Astrocyte (in vitro differentiated cells and primary cell): ENCODE measurements around the gene MRPS2. TPM values are rescaled to one million over a fixed set of nuclear protein-coding genes. Genes with fewer than 3 reads are reported as not detected.

Experiments
- DNase-seq: peaks from one replicate; pipeline ENCODE4 v3.0.0-alpha.2; 2010; ENCODE audit warnings: low read depth
- FAIRE-seq: peaks from 2 replicates; lab custom pipeline; 2011; peaks lifted over from hg19 to GRCh38; lab: Jason Lieb, UNC
- H2AFZ ChIP-seq: 2 replicates; pipeline ENCODE4 v1.6.0; 2012; ENCODE audit warnings: low read depth, low read length, inconsistent platforms
- H3K27ac ChIP-seq: 2 replicates; pipeline ENCODE4 v1.5.1; 2011; ENCODE audit warnings: low read depth, low read length, inconsistent platforms
- H3K27me3 ChIP-seq: 2 replicates; pipeline ENCODE4 v1.6.0; 2011; ENCODE audit warnings: low read length, inconsistent platforms; ENCODE audit not compliant: insufficient read depth
- H3K36me3 ChIP-seq: 2 replicates; pipeline ENCODE4 v1.5.1; 2011; ENCODE audit warnings: low read length, inconsistent platforms; ENCODE audit not compliant: insufficient read depth
- H3K4me1 ChIP-seq: 2 replicates; pipeline ENCODE4 v1.5.1; 2011; ENCODE audit warnings: low read length, inconsistent platforms; ENCODE audit not compliant: insufficient read depth
- H3K4me2 ChIP-seq: 2 replicates; pipeline ENCODE4 v1.6.0; 2012; ENCODE audit warnings: low read length, inconsistent platforms
- H3K4me3 ChIP-seq: 2 replicates; pipeline ENCODE4 v1.5.1; 2011; ENCODE audit warnings: low read depth, mild to moderate bottlenecking, low read length, inconsistent platforms; ENCODE audit not compliant: insufficient read depth
- H3K79me2 ChIP-seq: 2 replicates; pipeline ENCODE4 v1.6.0; 2012; ENCODE audit warnings: mild to moderate bottlenecking, low read length, inconsistent platforms; ENCODE audit not compliant: insufficient read depth
- H3K9ac ChIP-seq: 2 replicates; pipeline ENCODE4 v1.6.0; 2012; ENCODE audit warnings: mild to moderate bottlenecking, low read length, inconsistent platforms
- H3K9me3 ChIP-seq: 2 replicates; pipeline ENCODE4 v1.5.1; 2012; ENCODE audit warnings: low read depth, mild to moderate bottlenecking, low read length, inconsistent platforms; ENCODE audit not compliant: insufficient read depth
- H4K20me1 ChIP-seq: 2 replicates; pipeline ENCODE4 v1.6.0; 2012; ENCODE audit warnings: low read length, inconsistent platforms; ENCODE audit not compliant: insufficient read depth
- H3K27ac Mint-ChIP-seq: one replicate; pipeline ENCODE4 v1.8.0; 2021; ENCODE audit warnings: mild to moderate bottlenecking, mixed read lengths; ENCODE audit not compliant: unreplicated experiment
- H3K27me3 Mint-ChIP-seq: one replicate; pipeline ENCODE4 v1.8.0; 2021; ENCODE audit warnings: low read depth, mixed read lengths; ENCODE audit not compliant: unreplicated experiment
- H3K36me3 Mint-ChIP-seq: one replicate; pipeline ENCODE4 v1.8.0; 2021; ENCODE audit warnings: low read depth, mixed read lengths; ENCODE audit not compliant: unreplicated experiment
- H3K4me1 Mint-ChIP-seq: one replicate; pipeline ENCODE4 v1.8.0; 2021; ENCODE audit warnings: low read depth, mixed read lengths; ENCODE audit not compliant: unreplicated experiment
- H3K4me3 Mint-ChIP-seq: one replicate; pipeline ENCODE4 v1.8.0; 2021; ENCODE audit warnings: mild to moderate bottlenecking, moderate library complexity, mixed read lengths; ENCODE audit not compliant: unreplicated experiment
- H3K9me3 Mint-ChIP-seq: one replicate; pipeline ENCODE4 v1.8.0; 2021; ENCODE audit warnings: mild to moderate bottlenecking, mixed read lengths; ENCODE audit not compliant: unreplicated experiment
- CTCF ChIP-seq: IDR thresholded peaks from 2 replicates; pipeline ENCODE4 v1.5.1; 2011; ENCODE audit warnings: low read depth, mild to moderate bottlenecking, inconsistent platforms, low read length, moderate library complexity; ENCODE audit not compliant: insufficient read depth
- EZH2 ChIP-seq: IDR thresholded peaks from 2 replicates; pipeline ENCODE4 v1.6.1; 2012; ENCODE audit warnings: mild to moderate bottlenecking, low read length, inconsistent platforms; ENCODE audit not compliant: insufficient read depth
- total RNA-seq: library from RNA; stranded (reverse); gene quantifications from 2 replicates; pipeline ENCODE4 v1.2.1, GENCODE V29; 2021

MRPS2 gene
- total RNA-seq, 1 donor from 2014 or later, result 38.6 TPM

- no peaks in the 10 kb centered on the region for H3K27me3 ChIP-seq
- no peak overlapping the region for H3K4me2 ChIP-seq
- H3K4me1 Mint-ChIP-seq, result peaks cover 2% of the 10 kb centered on the region
- H3K4me3 ChIP-seq, result no peak overlapping the region
- no peaks in the 10 kb centered on the region for H3K9me3 ChIP-seq
- peaks cover 13% of the 10 kb centered on the region for H3K36me3 Mint-ChIP-seq
- H3K27ac ChIP-seq, result no peak overlapping the region
- no peak for TF ChIP-seq CTCF
- TF ChIP-seq EZH2, result no peak
- no peak for DNase-seq
- H3K79me2 ChIP-seq, result no peaks in the 10 kb centered on the region
- H4K20me1 ChIP-seq, result no peaks in the 10 kb centered on the region
- H3K4me1 ChIP-seq, result no peaks in the 10 kb centered on the region
- H3K27me3 Mint-ChIP-seq, result no peaks in the 10 kb centered on the region
- FAIRE-seq, result no peak
- no peak overlapping the region for H2AFZ ChIP-seq
- H3K9ac ChIP-seq, result no peak overlapping the region
- H3K27ac Mint-ChIP-seq, result no peak overlapping the region
- no peak overlapping the region for H3K4me3 Mint-ChIP-seq
- no peaks in the 10 kb centered on the region for H3K36me3 ChIP-seq
- no peaks in the 10 kb centered on the region for H3K9me3 Mint-ChIP-seq
These were observed 13.0 kb upstream of the MRPS2 start for GRCh38 chr9:135487281-135488012.

GRCh38 chr9:135488013-135488330, 12.5 kb upstream of the MRPS2 start:
- Histone ChIP-seq H3K36me3 (no peaks in the 10 kb centered on the region), H3K9me3 (no peaks in the 10 kb centered on the region), H3K27ac (no peak overlapping the region), H2AFZ (no peak overlapping the region), H3K4me2 (no peak overlapping the region), H3K27me3 (no peaks in the 10 kb centered on the region), H3K4me1 (no peaks in the 10 kb centered on the region), H4K20me1 (no peaks in the 10 kb centered on the region), H3K9ac (no peak overlapping the region), H3K79me2 (no peaks in the 10 kb centered on the region), H3K4me3 (no peak overlapping the region)
- no peaks in the 10 kb centered on the region for H3K27me3 Mint-ChIP-seq
- H3K4me1 Mint-ChIP-seq, result peaks cover 2% of the 10 kb centered on the region
- no peak overlapping the region for H3K27ac Mint-ChIP-seq
- DNase-seq, result no peak
- no peak overlapping the region for H3K4me3 Mint-ChIP-seq
- H3K36me3 Mint-ChIP-seq, result peaks cover 13% of the 10 kb centered on the region
- H3K9me3 Mint-ChIP-seq, result no peaks in the 10 kb centered on the region
- FAIRE-seq, result no peak
- TF ChIP-seq CTCF (no peak), EZH2 (no peak)

GRCh38 chr9:135488527-135488926, 12.0 kb upstream of the MRPS2 start:
- no peaks in the 10 kb centered on the region for H4K20me1 ChIP-seq
- TF ChIP-seq CTCF (no peak), EZH2 (no peak)
- H3K9ac ChIP-seq, result no peak overlapping the region
- no peak overlapping the region for H3K4me3 ChIP-seq
- H3K4me2 ChIP-seq, result no peak overlapping the region
- DNase-seq (no peak), FAIRE-seq (no peak)
- H3K36me3 ChIP-seq, result no peaks in the 10 kb centered on the region
- H3K36me3 Mint-ChIP-seq, result peaks cover 13% of the 10 kb centered on the region
- no peaks in the 10 kb centered on the region for H3K4me1 ChIP-seq
- H3K27me3 Mint-ChIP-seq, result no peaks in the 10 kb centered on the region
- H3K27ac ChIP-seq, result no peak overlapping the region
- no peak overlapping the region for H3K4me3 Mint-ChIP-seq
- no peaks in the 10 kb centered on the region for H3K79me2 ChIP-seq
- H3K9me3 Mint-ChIP-seq, result no peaks in the 10 kb centered on the region
- no peak overlapping the region for H3K27ac Mint-ChIP-seq
- H3K27me3 ChIP-seq, result no peaks in the 10 kb centered on the region
- H3K4me1 Mint-ChIP-seq, result peaks cover 2% of the 10 kb centered on the region
- H3K9me3 ChIP-seq, result no peaks in the 10 kb centered on the region
- H2AFZ ChIP-seq, result no peak overlapping the region
